Astrocyte (in vitro differentiated cells and primary cell): ENCODE measurements around the gene NAALADL2. TPM values are rescaled to one million over a fixed set of nuclear protein-coding genes. Genes with fewer than 3 reads are reported as not detected.

Experiments
- DNase-seq: peaks from one replicate; pipeline ENCODE4 v3.0.0-alpha.2; 2010; ENCODE audit warnings: low read depth
- FAIRE-seq: peaks from 2 replicates; lab custom pipeline; 2011; peaks lifted over from hg19 to GRCh38; lab: Jason Lieb, UNC
- H2AFZ ChIP-seq: 2 replicates; pipeline ENCODE4 v1.6.0; 2012; ENCODE audit warnings: low read depth, low read length, inconsistent platforms
- H3K27ac ChIP-seq: 2 replicates; pipeline ENCODE4 v1.5.1; 2011; ENCODE audit warnings: low read depth, low read length, inconsistent platforms
- H3K27me3 ChIP-seq: 2 replicates; pipeline ENCODE4 v1.6.0; 2011; ENCODE audit warnings: low read length, inconsistent platforms; ENCODE audit not compliant: insufficient read depth
- H3K36me3 ChIP-seq: 2 replicates; pipeline ENCODE4 v1.5.1; 2011; ENCODE audit warnings: low read length, inconsistent platforms; ENCODE audit not compliant: insufficient read depth
- H3K4me1 ChIP-seq: 2 replicates; pipeline ENCODE4 v1.5.1; 2011; ENCODE audit warnings: low read length, inconsistent platforms; ENCODE audit not compliant: insufficient read depth
- H3K4me2 ChIP-seq: 2 replicates; pipeline ENCODE4 v1.6.0; 2012; ENCODE audit warnings: low read length, inconsistent platforms
- H3K4me3 ChIP-seq: 2 replicates; pipeline ENCODE4 v1.5.1; 2011; ENCODE audit warnings: low read depth, mild to moderate bottlenecking, low read length, inconsistent platforms; ENCODE audit not compliant: insufficient read depth
- H3K79me2 ChIP-seq: 2 replicates; pipeline ENCODE4 v1.6.0; 2012; ENCODE audit warnings: mild to moderate bottlenecking, low read length, inconsistent platforms; ENCODE audit not compliant: insufficient read depth
- H3K9ac ChIP-seq: 2 replicates; pipeline ENCODE4 v1.6.0; 2012; ENCODE audit warnings: mild to moderate bottlenecking, low read length, inconsistent platforms
- H3K9me3 ChIP-seq: 2 replicates; pipeline ENCODE4 v1.5.1; 2012; ENCODE audit warnings: low read depth, mild to moderate bottlenecking, low read length, inconsistent platforms; ENCODE audit not compliant: insufficient read depth
- H4K20me1 ChIP-seq: 2 replicates; pipeline ENCODE4 v1.6.0; 2012; ENCODE audit warnings: low read length, inconsistent platforms; ENCODE audit not compliant: insufficient read depth
- H3K27ac Mint-ChIP-seq: one replicate; pipeline ENCODE4 v1.8.0; 2021; ENCODE audit warnings: mild to moderate bottlenecking, mixed read lengths; ENCODE audit not compliant: unreplicated experiment
- H3K27me3 Mint-ChIP-seq: one replicate; pipeline ENCODE4 v1.8.0; 2021; ENCODE audit warnings: low read depth, mixed read lengths; ENCODE audit not compliant: unreplicated experiment
- H3K36me3 Mint-ChIP-seq: one replicate; pipeline ENCODE4 v1.8.0; 2021; ENCODE audit warnings: low read depth, mixed read lengths; ENCODE audit not compliant: unreplicated experiment
- H3K4me1 Mint-ChIP-seq: one replicate; pipeline ENCODE4 v1.8.0; 2021; ENCODE audit warnings: low read depth, mixed read lengths; ENCODE audit not compliant: unreplicated experiment
- H3K4me3 Mint-ChIP-seq: one replicate; pipeline ENCODE4 v1.8.0; 2021; ENCODE audit warnings: mild to moderate bottlenecking, moderate library complexity, mixed read lengths; ENCODE audit not compliant: unreplicated experiment
- H3K9me3 Mint-ChIP-seq: one replicate; pipeline ENCODE4 v1.8.0; 2021; ENCODE audit warnings: mild to moderate bottlenecking, mixed read lengths; ENCODE audit not compliant: unreplicated experiment
- CTCF ChIP-seq: IDR thresholded peaks from 2 replicates; pipeline ENCODE4 v1.5.1; 2011; ENCODE audit warnings: low read depth, mild to moderate bottlenecking, inconsistent platforms, low read length, moderate library complexity; ENCODE audit not compliant: insufficient read depth
- EZH2 ChIP-seq: IDR thresholded peaks from 2 replicates; pipeline ENCODE4 v1.6.1; 2012; ENCODE audit warnings: mild to moderate bottlenecking, low read length, inconsistent platforms; ENCODE audit not compliant: insufficient read depth
- total RNA-seq: library from RNA; stranded (reverse); gene quantifications from 2 replicates; pipeline ENCODE4 v1.2.1, GENCODE V29; 2021

The NAALADL2 gene
- total RNA-seq, 1 donor from 2014 or later = 2.7 TPM

- Mint-ChIP-seq H3K9me3 (no peaks in the 10 kb centered on the region), H3K27me3 (no peaks in the 10 kb centered on the region), H3K4me3 (no peak overlapping the region), H3K4me1 (no peaks in the 10 kb centered on the region), H3K27ac (no peak overlapping the region), H3K36me3 (no peaks in the 10 kb centered on the region)
- Histone ChIP-seq H3K4me3 (no peak overlapping the region), H4K20me1 (no peaks in the 10 kb centered on the region), H3K27me3 (no peaks in the 10 kb centered on the region), H3K36me3 (no peaks in the 10 kb centered on the region), H3K27ac (peak overlapping the region; percentile 44), H3K9ac (no peak overlapping the region), H3K9me3 (no peaks in the 10 kb centered on the region), H3K4me2 (no peak overlapping the region), H3K79me2 (no peaks in the 10 kb centered on the region), H3K4me1 (peaks cover 7% of the 10 kb centered on the region), H2AFZ (no peak overlapping the region)
- TF ChIP-seq EZH2 (no peak), CTCF (no peak)
- no peak for DNase-seq
- no peak for FAIRE-seq
Measured at GRCh38 chr3:175003590-175003989, 144.5 kb downstream of the NAALADL2 start.

GRCh38 chr3:175005193-175005592 lies 146.1 kb downstream of the NAALADL2 start:
- H3K4me3 ChIP-seq = no peak overlapping the region
- Mint-ChIP-seq H3K4me3 (no peak overlapping the region), H3K27ac (no peak overlapping the region), H3K36me3 (no peaks in the 10 kb centered on the region), H3K4me1 (no peaks in the 10 kb centered on the region), H3K27me3 (no peaks in the 10 kb centered on the region), H3K9me3 (no peaks in the 10 kb centered on the region)
- no peak overlapping the region for H3K9ac ChIP-seq
- FAIRE-seq (no peak), DNase-seq (no peak)
- no peaks in the 10 kb centered on the region for H3K79me2 ChIP-seq
- H3K4me1 ChIP-seq = peaks cover 7% of the 10 kb centered on the region
- TF ChIP-seq EZH2 = no peak
- TF ChIP-seq CTCF = no peak
- no peaks in the 10 kb centered on the region for H3K27me3 ChIP-seq
- no peaks in the 10 kb centered on the region for H3K9me3 ChIP-seq
- H3K27ac ChIP-seq = no peak overlapping the region
- no peaks in the 10 kb centered on the region for H3K36me3 ChIP-seq
- H4K20me1 ChIP-seq = no peaks in the 10 kb centered on the region
- no peak overlapping the region for H3K4me2 ChIP-seq
- H2AFZ ChIP-seq = no peak overlapping the region

GRCh38 chr3:175005881-175006280 lies 146.7 kb downstream of the NAALADL2 start:
- H3K9me3 Mint-ChIP-seq = no peaks in the 10 kb centered on the region
- H3K4me2 ChIP-seq = no peak overlapping the region
- H3K36me3 Mint-ChIP-seq = no peaks in the 10 kb centered on the region
- H3K9me3 ChIP-seq = no peaks in the 10 kb centered on the region
- H3K4me1 ChIP-seq = peaks cover 7% of the 10 kb centered on the region
- H3K4me1 Mint-ChIP-seq = no peaks in the 10 kb centered on the region
- DNase-seq = no peak
- H3K36me3 ChIP-seq = no peaks in the 10 kb centered on the region
- H2AFZ ChIP-seq = no peak overlapping the region
- no peak overlapping the region for H3K27ac ChIP-seq
- H3K27ac Mint-ChIP-seq = no peak overlapping the region
- H3K4me3 Mint-ChIP-seq = no peak overlapping the region
- no peak for FAIRE-seq
- H3K27me3 Mint-ChIP-seq = no peaks in the 10 kb centered on the region
- no peak overlapping the region for H3K4me3 ChIP-seq
- no peaks in the 10 kb centered on the region for H4K20me1 ChIP-seq
- H3K27me3 ChIP-seq = no peaks in the 10 kb centered on the region
- TF ChIP-seq CTCF (no peak), EZH2 (no peak)
- H3K9ac ChIP-seq = no peak overlapping the region
- no peaks in the 10 kb centered on the region for H3K79me2 ChIP-seq
